Karpas-422 (cell line): ENCODE results near the gene CXADR. TPM values are rescaled to one million over a fixed set of nuclear protein-coding genes. Genes with fewer than 3 reads are reported as not detected.

ENCODE experiments used
- DNase-seq: peaks from one replicate; pipeline ENCODE4 v3.0.0-alpha.2; 2015
- H2AFZ ChIP-seq: fragments of 200-600 bp; sonication (generic); 2 replicates; pipeline ENCODE4 v1.6.1; 2014; ENCODE audit warnings: antibody characterized with exemption, low read length, mixed read lengths
- H3K27ac ChIP-seq: fragments of 200-600 bp; sonication (generic); 2 replicates; pipeline ENCODE4 v1.5.1; 2014; ENCODE audit warnings: mild to moderate bottlenecking, low read length, moderate library complexity
- H3K27me3 ChIP-seq: fragments of 200-600 bp; sonication (generic); 2 replicates; pipeline ENCODE4 v1.6.1; 2014; ENCODE audit warnings: low read length, mixed read lengths
- H3K36me3 ChIP-seq: fragments of 200-600 bp; sonication (generic); 2 replicates; pipeline ENCODE4 v1.6.1; 2014; ENCODE audit warnings: low read length, mixed read lengths; ENCODE audit not compliant: insufficient read depth
- H3K4me1 ChIP-seq: fragments of 200-600 bp; sonication (generic); 2 replicates; pipeline ENCODE4 v1.6.1; 2014; ENCODE audit warnings: mild to moderate bottlenecking, low read length, mixed read lengths
- H3K4me2 ChIP-seq: fragments of 200-600 bp; sonication (generic); 2 replicates; pipeline ENCODE4 v1.6.1; 2014; ENCODE audit warnings: low read length, low read depth, mild to moderate bottlenecking; ENCODE audit not compliant: poor library complexity, severe bottlenecking
- H3K4me3 ChIP-seq: fragments of 200-600 bp; sonication (generic); 2 replicates; pipeline ENCODE4 v1.5.1; 2014; ENCODE audit warnings: mild to moderate bottlenecking, antibody characterized with exemption, low read length, mixed read lengths
- H3K79me2 ChIP-seq: fragments of 200-600 bp; sonication (generic); 2 replicates; pipeline ENCODE4 v1.6.1; 2014; ENCODE audit warnings: mild to moderate bottlenecking, low read length, mixed read lengths
- H3K9ac ChIP-seq: fragments of 200-600 bp; sonication (generic); 2 replicates; pipeline ENCODE4 v1.6.0; 2014; ENCODE audit warnings: low read length
- H3K9me2 ChIP-seq: fragments of 200-600 bp; sonication (generic), shearing (Covaris generic); replicated peaks from 2 replicates; pipeline ENCODE4 v1.6.0; 2014; ENCODE audit warnings: mild to moderate bottlenecking, low read length, moderate library complexity; ENCODE audit not compliant: insufficient read depth
- H3K9me3 ChIP-seq: fragments of 300-700, 200-600 bp; sonication (generic); 2 replicates; pipeline ENCODE4 v1.6.1; 2014; ENCODE audit warnings: low read length, mixed read lengths
- H4K20me1 ChIP-seq: fragments of 200-600 bp; sonication (generic); 2 replicates; pipeline ENCODE4 v1.6.1; 2014; ENCODE audit warnings: mild to moderate bottlenecking, antibody characterized with exemption, low read length, low read depth; ENCODE audit not compliant: insufficient read depth
- total RNA-seq: library from RNA; depleted of rRNA; stranded (reverse); fragments of >200 nt; shearing (Covaris generic); gene quantifications from 2 replicates; pipeline ENCODE4 v1.2.3, GENCODE V29; 2014; ENCODE audit warnings: low replicate concordance

CXADR gene
- total RNA-seq, 1 experiment from 2014 or later = not detected

DNA sequence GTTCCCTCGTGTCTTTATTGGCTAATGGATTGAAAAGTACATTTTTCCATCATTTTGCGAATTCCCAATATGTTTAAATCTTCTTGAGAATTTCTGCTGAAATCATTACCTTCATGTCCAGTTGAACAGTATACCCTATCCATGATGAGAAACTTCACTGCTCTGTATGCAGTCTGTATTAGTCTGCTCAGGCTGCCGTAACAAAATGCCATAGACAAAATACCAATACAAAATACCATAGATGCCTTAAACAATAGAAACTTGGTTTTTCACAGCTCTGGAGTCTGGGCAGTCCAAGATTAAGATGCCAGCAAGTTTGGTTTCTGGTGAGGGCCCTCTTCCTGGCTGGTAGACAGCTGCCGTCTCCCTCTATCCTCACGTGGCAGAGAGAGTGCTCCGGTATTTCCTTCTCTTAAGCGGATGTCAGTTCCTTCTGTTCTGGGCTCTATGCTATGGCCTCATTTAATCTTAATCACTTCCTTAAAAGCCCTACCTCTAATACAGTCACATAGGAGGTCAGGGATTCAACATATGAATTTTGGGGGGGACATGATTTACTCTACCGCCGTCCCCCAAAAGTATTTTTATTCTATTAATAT, 27.0 kb downstream of the CXADR start:
- Histone ChIP-seq H4K20me1 (no peaks in the 10 kb centered on the region), H3K9me2 (no peaks in the 10 kb centered on the region), H3K9me3 (no peaks in the 10 kb centered on the region), H3K4me3 (no peak overlapping the region), H3K27ac (no peak overlapping the region), H3K9ac (no peak overlapping the region), H3K79me2 (no peaks in the 10 kb centered on the region), H3K27me3 (no peaks in the 10 kb centered on the region), H3K4me2 (no peak overlapping the region), H2AFZ (no peak overlapping the region), H3K36me3 (no peaks in the 10 kb centered on the region), H3K4me1 (peaks cover 9% of the 10 kb centered on the region)
- DNase-seq = no peak

GRCh38 chr21:17540530-17540929, 27.7 kb downstream of the CXADR start:
- Histone ChIP-seq H3K9ac (no peak overlapping the region), H3K9me3 (no peaks in the 10 kb centered on the region), H3K36me3 (no peaks in the 10 kb centered on the region), H3K4me3 (no peak overlapping the region), H3K9me2 (no peaks in the 10 kb centered on the region), H3K4me2 (no peak overlapping the region), H2AFZ (no peak overlapping the region), H4K20me1 (no peaks in the 10 kb centered on the region), H3K27ac (no peak overlapping the region), H3K4me1 (peaks cover 9% of the 10 kb centered on the region), H3K79me2 (no peaks in the 10 kb centered on the region), H3K27me3 (no peaks in the 10 kb centered on the region)
- DNase-seq = no peak

- H3K9me3 ChIP-seq = no peaks in the 10 kb centered on the region
- H3K9ac ChIP-seq = no peak overlapping the region
- no peak overlapping the region for H3K4me3 ChIP-seq
- H3K4me2 ChIP-seq = no peak overlapping the region
- no peaks in the 10 kb centered on the region for H3K79me2 ChIP-seq
- no peak for DNase-seq
- no peak overlapping the region for H2AFZ ChIP-seq
- no peaks in the 10 kb centered on the region for H4K20me1 ChIP-seq
- H3K4me1 ChIP-seq = peaks cover 9% of the 10 kb centered on the region
- no peak overlapping the region for H3K27ac ChIP-seq
- H3K9me2 ChIP-seq = no peaks in the 10 kb centered on the region
- no peaks in the 10 kb centered on the region for H3K27me3 ChIP-seq
- H3K36me3 ChIP-seq = no peaks in the 10 kb centered on the region
Measured at GRCh38 chr21:17542371-17543011, 29.6 kb downstream of the CXADR start.

DNA sequence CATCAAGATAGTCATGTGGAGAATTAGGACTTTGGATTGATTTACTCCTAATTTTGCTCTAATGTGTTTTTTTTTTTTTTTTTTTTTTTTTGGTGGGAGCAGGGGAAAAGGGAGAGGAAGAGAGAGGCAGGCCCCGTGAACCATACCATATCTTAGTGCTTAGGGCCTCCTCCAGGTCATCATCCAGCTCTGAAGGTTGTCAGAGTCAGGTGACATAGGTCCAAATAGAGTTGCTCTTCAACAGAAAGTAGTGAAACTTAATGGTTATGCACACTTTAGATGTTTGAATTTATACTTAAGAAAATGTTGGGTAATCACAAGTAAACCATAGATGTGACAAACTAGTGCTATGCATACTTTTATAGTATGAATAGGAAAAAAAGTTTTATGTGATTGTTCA, 32.2 kb downstream of the CXADR start:
- Histone ChIP-seq H3K4me1 (no peaks in the 10 kb centered on the region), H3K4me3 (no peak overlapping the region)

GRCh38 chr21:17548262-17548661, 35.4 kb downstream of the CXADR start:
- H4K20me1 ChIP-seq = no peaks in the 10 kb centered on the region
- no peak for DNase-seq
- no peak overlapping the region for H3K4me2 ChIP-seq
- H3K27me3 ChIP-seq = no peaks in the 10 kb centered on the region
- H3K9me2 ChIP-seq = no peaks in the 10 kb centered on the region
- H3K36me3 ChIP-seq = no peaks in the 10 kb centered on the region
- H3K27ac ChIP-seq = no peak overlapping the region
- H3K9me3 ChIP-seq = no peaks in the 10 kb centered on the region
- no peaks in the 10 kb centered on the region for H3K79me2 ChIP-seq
- H3K9ac ChIP-seq = no peak overlapping the region
- H2AFZ ChIP-seq = no peak overlapping the region
- no peak overlapping the region for H3K4me3 ChIP-seq
- no peaks in the 10 kb centered on the region for H3K4me1 ChIP-seq

More for the DNA sequence above, 32.2 kb downstream of the CXADR start:
- H2AFZ ChIP-seq = no peak overlapping the region
- no peaks in the 10 kb centered on the region for H3K79me2 ChIP-seq
- H3K27me3 ChIP-seq = no peaks in the 10 kb centered on the region
- no peak overlapping the region for H3K27ac ChIP-seq
- DNase-seq = no peak
- H4K20me1 ChIP-seq = no peaks in the 10 kb centered on the region
- no peaks in the 10 kb centered on the region for H3K9me3 ChIP-seq
- H3K9ac ChIP-seq = no peak overlapping the region
- no peaks in the 10 kb centered on the region for H3K9me2 ChIP-seq
- H3K4me2 ChIP-seq = no peak overlapping the region
- no peaks in the 10 kb centered on the region for H3K36me3 ChIP-seq

GRCh38 chr21:17550671-17551308, 37.9 kb downstream of the CXADR start:
- H3K79me2 ChIP-seq = no peaks in the 10 kb centered on the region

DNA sequence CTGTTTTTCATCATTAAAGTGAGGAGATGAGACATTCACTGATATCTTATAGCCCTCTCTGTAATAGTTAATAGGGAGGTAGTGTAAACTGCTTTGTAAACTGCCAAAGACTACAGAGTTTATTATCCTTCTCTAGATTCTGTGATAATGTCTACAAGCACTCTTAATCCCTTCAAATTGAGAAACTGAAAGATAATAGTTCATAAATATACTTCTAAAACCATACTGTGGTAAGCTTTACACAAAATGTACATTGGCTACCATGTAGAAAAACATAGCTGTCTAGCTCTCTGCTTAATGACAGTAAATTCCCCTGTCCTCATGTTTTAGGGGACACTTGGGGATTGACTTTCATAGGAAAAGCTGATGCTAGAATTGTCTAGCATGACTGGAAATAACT, 39.6 kb downstream of the CXADR start:
- no peak overlapping the region for H3K9ac ChIP-seq
- no peaks in the 10 kb centered on the region for H4K20me1 ChIP-seq
- DNase-seq = no peak

More at GRCh38 chr21:17550671-17551308, 37.9 kb downstream of the CXADR start:
- Histone ChIP-seq H3K9me2 (no peaks in the 10 kb centered on the region), H3K27me3 (no peaks in the 10 kb centered on the region), H3K4me1 (no peaks in the 10 kb centered on the region), H3K4me3 (no peak overlapping the region), H4K20me1 (no peaks in the 10 kb centered on the region), H3K9me3 (no peaks in the 10 kb centered on the region), H3K27ac (no peak overlapping the region), H3K9ac (no peak overlapping the region), H3K36me3 (no peaks in the 10 kb centered on the region), H3K4me2 (no peak overlapping the region), H2AFZ (no peak overlapping the region)
- no peak for DNase-seq

GRCh38 chr21:17554120-17554519, 41.3 kb downstream of the CXADR start:
- Histone ChIP-seq H3K4me2 (no peak overlapping the region), H3K4me3 (no peak overlapping the region), H3K27me3 (no peaks in the 10 kb centered on the region), H3K9ac (no peak overlapping the region), H3K9me3 (no peaks in the 10 kb centered on the region), H4K20me1 (no peaks in the 10 kb centered on the region), H3K27ac (no peak overlapping the region), H3K9me2 (no peaks in the 10 kb centered on the region), H3K4me1 (no peaks in the 10 kb centered on the region), H3K79me2 (no peaks in the 10 kb centered on the region), H2AFZ (no peak overlapping the region), H3K36me3 (no peaks in the 10 kb centered on the region)
- DNase-seq = no peak

More for the DNA sequence above, 39.6 kb downstream of the CXADR start:
- Histone ChIP-seq H3K9me2 (no peaks in the 10 kb centered on the region), H3K27ac (no peak overlapping the region), H3K4me1 (no peaks in the 10 kb centered on the region), H3K4me3 (no peak overlapping the region), H3K36me3 (no peaks in the 10 kb centered on the region), H3K79me2 (no peaks in the 10 kb centered on the region), H3K4me2 (no peak overlapping the region), H2AFZ (no peak overlapping the region), H3K9me3 (no peaks in the 10 kb centered on the region), H3K27me3 (no peaks in the 10 kb centered on the region)
